HepG2 (cell line): ENCODE data around the gene ZXDC. TPM values are rescaled to one million over a fixed set of nuclear protein-coding genes. Genes with fewer than 3 reads are reported as not detected.
A peak's percentile ranks its signal among the peaks of the same experiment; 100 is the strongest.

Experiments used
- HMGA1 ChIP-seq: sonication (generic); formaldehyde crosslinking; conservative IDR thresholded peaks from 2 replicates; pipeline ENCODE4 v1.4.0; 2020; ENCODE audit warnings: missing genetic modification reagents
- HNRNPUL1 ChIP-seq: fragments of 200-400 bp; formaldehyde crosslinking; IDR thresholded peaks from 2 replicates; pipeline ENCODE4 v1.6.1; 2017; ENCODE audit warnings: low read depth, mild to moderate bottlenecking, low read length, moderate library complexity
- HOXA9 ChIP-seq: sonication (generic); formaldehyde crosslinking; IDR thresholded peaks from 2 replicates; pipeline ENCODE4 v1.8.1; 2022; ENCODE audit warnings: missing genetic modification reagents, mild to moderate bottlenecking, moderate library complexity, borderline replicate concordance
- NCOA2 ChIP-seq: sonication (generic); formaldehyde crosslinking; IDR thresholded peaks from 2 replicates; pipeline ENCODE4 v1.8.0; 2022; ENCODE audit warnings: inconsistent platforms
- NCOA5 ChIP-seq: sonication (generic); formaldehyde crosslinking; IDR thresholded peaks from 2 replicates; pipeline ENCODE4 v1.4.0; 2020; ENCODE audit warnings: missing genetic modification reagents
- POGZ ChIP-seq: sonication (generic); formaldehyde crosslinking; IDR thresholded peaks from 2 replicates; pipeline ENCODE4 v1.4.0; 2020; ENCODE audit warnings: mild to moderate bottlenecking, missing genetic modification reagents
- POLR2AphosphoS2 ChIP-seq: IDR thresholded peaks from 2 replicates; pipeline ENCODE4 v1.6.1; 2011; ENCODE audit warnings: low read depth, low read length, improper control_type of control experiment
- ZNF17 ChIP-seq: sonication (generic); formaldehyde crosslinking; IDR thresholded peaks from 2 replicates; pipeline ENCODE4 v1.5.0; 2020; ENCODE audit warnings: mild to moderate bottlenecking, missing genetic modification reagents
- ZNF251 ChIP-seq: sonication (generic); formaldehyde crosslinking; IDR thresholded peaks from 2 replicates; pipeline ENCODE4 v1.9.0; 2021; ENCODE audit warnings: mild to moderate bottlenecking, missing genetic modification reagents
- ZNF33A ChIP-seq: sonication (generic); formaldehyde crosslinking; IDR thresholded peaks from 2 replicates; pipeline ENCODE4 v1.5.1; 2020; ENCODE audit warnings: missing genetic modification reagents, mild to moderate bottlenecking, moderate library complexity, borderline replicate concordance
- ZNF468 ChIP-seq: sonication (generic); formaldehyde crosslinking; IDR thresholded peaks from 2 replicates; pipeline ENCODE4 v1.8.0; 2022; ENCODE audit warnings: mild to moderate bottlenecking, moderate library complexity, missing genetic modification reagents
- ZNF562 ChIP-seq: sonication (generic); formaldehyde crosslinking; IDR thresholded peaks from 2 replicates; pipeline ENCODE4 v1.8.0; 2022; ENCODE audit warnings: missing genetic modification reagents, borderline replicate concordance
- ZNF589 ChIP-seq: sonication (generic); formaldehyde crosslinking; conservative IDR thresholded peaks from 2 replicates; pipeline ENCODE4 v1.8.0; 2022; ENCODE audit warnings: mild to moderate bottlenecking, moderate library complexity, missing genetic modification reagents
- ZNF678 ChIP-seq: sonication (generic); formaldehyde crosslinking; IDR thresholded peaks from 2 replicates; pipeline ENCODE4 v1.4.0; 2020; ENCODE audit warnings: mild to moderate bottlenecking, missing genetic modification reagents
- polyA plus RNA-seq, 8 experiments: library from polyadenylated mRNA; depleted of rRNA in 3 of 8; stranded (reverse) in 7 of 8; unstranded in 1 of 8; fragments of >200 nt; fragmentation: Illumina TruSeq in 4 of 8; extraction: Trizol in 4 of 8; gene quantifications; 2 replicates each; pipeline versions ENCODE4 v1.2.1 to v1.2.3, GENCODE V29; 2011 to 2016; ENCODE audit warnings: low read depth in 4 of 8, missing spikeins in 1 of 8, mixed read lengths in 1 of 8; ENCODE audit not compliant: insufficient read depth in 1 of 8
- total RNA-seq, 5 experiments: library from RNA; depleted of rRNA; stranded (reverse); fragments of >200 nt; fragmentation: Illumina TruSeq; extraction: Trizol; gene quantifications; 2 replicates each; pipeline ENCODE4 v1.2.3, GENCODE V29; 2016; ENCODE audit warnings: low read depth in 1 of 5
- TF ChIP-seq, protein P1 (sequence below): sonication (generic); formaldehyde crosslinking; IDR thresholded peaks from 2 replicates; pipeline ENCODE4 v1.4.0; 2020; ENCODE audit warnings: missing genetic modification reagents
- TF ChIP-seq, protein P2 (sequence below): sonication (generic); formaldehyde crosslinking; IDR thresholded peaks from 2 replicates; pipeline ENCODE4 v1.5.0; 2020; ENCODE audit warnings: missing genetic modification reagents
- TF ChIP-seq, protein P3 (sequence below): sonication (generic); formaldehyde crosslinking; IDR thresholded peaks from 2 replicates; pipeline ENCODE4 v1.5.0; 2020; ENCODE audit warnings: missing genetic modification reagents
- TF ChIP-seq, protein P4 (sequence below): sonication (generic); formaldehyde crosslinking; IDR thresholded peaks from 2 replicates; pipeline ENCODE4 v1.4.0; 2020; ENCODE audit warnings: missing genetic modification reagents
- TF ChIP-seq, protein P5 (sequence below): sonication (generic); formaldehyde crosslinking; IDR thresholded peaks from 2 replicates; pipeline ENCODE4 v1.8.0; 2022; ENCODE audit warnings: mild to moderate bottlenecking, missing genetic modification reagents, borderline replicate concordance
- TF ChIP-seq, protein P6 (sequence below): IDR thresholded peaks from 2 replicates; pipeline ENCODE4 v1.6.1; 2016

ZXDC gene
- total and polyA plus RNA-seq, 2 of the 13 experiments (the other 11 are each of a cell fraction or from before 2014, with no cell fraction given): 17.6 to 21.2 TPM

DNA sequence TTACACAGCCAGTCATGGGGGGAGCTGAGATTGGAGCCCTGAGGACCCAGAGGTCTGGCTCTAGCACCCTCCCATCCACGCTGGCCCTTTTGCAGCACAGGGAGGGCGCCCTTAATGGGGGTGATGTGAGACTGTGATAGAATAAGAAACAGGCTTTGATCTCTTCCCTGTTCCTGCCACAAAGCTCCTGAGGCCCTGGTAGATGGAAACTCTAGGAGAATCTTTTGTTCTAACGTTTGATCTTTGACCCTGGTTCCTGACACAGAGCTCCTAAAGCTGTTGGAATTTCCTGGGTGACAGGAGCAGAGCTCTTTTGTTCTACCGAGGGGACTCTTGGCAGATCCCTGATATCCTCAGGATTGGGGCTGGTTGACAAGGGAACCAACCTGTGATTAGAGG is 43.1 kb upstream of the ZXDC start (continued):
- TF ChIP-seq, protein P1, sequence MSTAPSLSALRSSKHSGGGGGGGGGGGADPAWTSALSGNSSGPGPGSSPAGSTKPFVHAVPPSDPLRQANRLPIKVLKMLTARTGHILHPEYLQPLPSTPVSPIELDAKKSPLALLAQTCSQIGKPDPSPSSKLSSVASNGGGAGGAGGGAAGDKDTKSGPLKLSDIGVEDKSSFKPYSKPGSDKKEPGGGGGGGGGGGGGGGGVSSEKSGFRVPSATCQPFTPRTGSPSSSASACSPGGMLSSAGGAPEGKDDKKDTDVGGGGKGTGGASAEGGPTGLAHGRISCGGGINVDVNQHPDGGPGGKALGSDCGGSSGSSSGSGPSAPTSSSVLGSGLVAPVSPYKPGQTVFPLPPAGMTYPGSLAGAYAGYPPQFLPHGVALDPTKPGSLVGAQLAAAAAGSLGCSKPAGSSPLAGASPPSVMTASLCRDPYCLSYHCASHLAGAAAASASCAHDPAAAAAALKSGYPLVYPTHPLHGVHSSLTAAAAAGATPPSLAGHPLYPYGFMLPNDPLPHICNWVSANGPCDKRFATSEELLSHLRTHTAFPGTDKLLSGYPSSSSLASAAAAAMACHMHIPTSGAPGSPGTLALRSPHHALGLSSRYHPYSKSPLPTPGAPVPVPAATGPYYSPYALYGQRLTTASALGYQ (CRISPR knock-in tag): no peak
- TF ChIP-seq NCOA5 (no peak), ZNF678 (no peak), POGZ (no peak), ZNF33A (no peak), HOXA9 (CRISPR knock-in tag) (no peak), ZNF17 (CRISPR knock-in tag) (no peak), POLR2AphosphoS2 (no peak), ZNF251 (no peak), ZNF589 (no peak), HMGA1 (CRISPR knock-in tag) (no peak), NCOA2 (CRISPR knock-in tag) (peak; percentile 51), ZNF562 (no peak), HNRNPUL1 (no peak), ZNF468 (CRISPR knock-in tag) (no peak)
- TF ChIP-seq, protein P2, sequence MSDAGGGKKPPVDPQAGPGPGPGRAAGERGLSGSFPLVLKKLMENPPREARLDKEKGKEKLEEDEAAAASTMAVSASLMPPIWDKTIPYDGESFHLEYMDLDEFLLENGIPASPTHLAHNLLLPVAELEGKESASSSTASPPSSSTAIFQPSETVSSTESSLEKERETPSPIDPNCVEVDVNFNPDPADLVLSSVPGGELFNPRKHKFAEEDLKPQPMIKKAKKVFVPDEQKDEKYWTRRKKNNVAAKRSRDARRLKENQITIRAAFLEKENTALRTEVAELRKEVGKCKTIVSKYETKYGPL (CRISPR knock-in tag): no peak
- TF ChIP-seq, protein P3, sequence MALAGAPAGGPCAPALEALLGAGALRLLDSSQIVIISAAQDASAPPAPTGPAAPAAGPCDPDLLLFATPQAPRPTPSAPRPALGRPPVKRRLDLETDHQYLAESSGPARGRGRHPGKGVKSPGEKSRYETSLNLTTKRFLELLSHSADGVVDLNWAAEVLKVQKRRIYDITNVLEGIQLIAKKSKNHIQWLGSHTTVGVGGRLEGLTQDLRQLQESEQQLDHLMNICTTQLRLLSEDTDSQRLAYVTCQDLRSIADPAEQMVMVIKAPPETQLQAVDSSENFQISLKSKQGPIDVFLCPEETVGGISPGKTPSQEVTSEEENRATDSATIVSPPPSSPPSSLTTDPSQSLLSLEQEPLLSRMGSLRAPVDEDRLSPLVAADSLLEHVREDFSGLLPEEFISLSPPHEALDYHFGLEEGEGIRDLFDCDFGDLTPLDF (CRISPR knock-in tag): no peak
- TF ChIP-seq, protein P4, sequence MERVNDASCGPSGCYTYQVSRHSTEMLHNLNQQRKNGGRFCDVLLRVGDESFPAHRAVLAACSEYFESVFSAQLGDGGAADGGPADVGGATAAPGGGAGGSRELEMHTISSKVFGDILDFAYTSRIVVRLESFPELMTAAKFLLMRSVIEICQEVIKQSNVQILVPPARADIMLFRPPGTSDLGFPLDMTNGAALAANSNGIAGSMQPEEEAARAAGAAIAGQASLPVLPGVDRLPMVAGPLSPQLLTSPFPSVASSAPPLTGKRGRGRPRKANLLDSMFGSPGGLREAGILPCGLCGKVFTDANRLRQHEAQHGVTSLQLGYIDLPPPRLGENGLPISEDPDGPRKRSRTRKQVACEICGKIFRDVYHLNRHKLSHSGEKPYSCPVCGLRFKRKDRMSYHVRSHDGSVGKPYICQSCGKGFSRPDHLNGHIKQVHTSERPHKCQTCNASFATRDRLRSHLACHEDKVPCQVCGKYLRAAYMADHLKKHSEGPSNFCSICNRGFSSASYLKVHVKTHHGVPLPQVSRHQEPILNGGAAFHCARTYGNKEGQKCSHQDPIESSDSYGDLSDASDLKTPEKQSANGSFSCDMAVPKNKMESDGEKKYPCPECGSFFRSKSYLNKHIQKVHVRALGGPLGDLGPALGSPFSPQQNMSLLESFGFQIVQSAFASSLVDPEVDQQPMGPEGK (CRISPR knock-in tag): peak; percentile 72; the same call in 1 of the 2 replicates
- TF ChIP-seq, protein P5, sequence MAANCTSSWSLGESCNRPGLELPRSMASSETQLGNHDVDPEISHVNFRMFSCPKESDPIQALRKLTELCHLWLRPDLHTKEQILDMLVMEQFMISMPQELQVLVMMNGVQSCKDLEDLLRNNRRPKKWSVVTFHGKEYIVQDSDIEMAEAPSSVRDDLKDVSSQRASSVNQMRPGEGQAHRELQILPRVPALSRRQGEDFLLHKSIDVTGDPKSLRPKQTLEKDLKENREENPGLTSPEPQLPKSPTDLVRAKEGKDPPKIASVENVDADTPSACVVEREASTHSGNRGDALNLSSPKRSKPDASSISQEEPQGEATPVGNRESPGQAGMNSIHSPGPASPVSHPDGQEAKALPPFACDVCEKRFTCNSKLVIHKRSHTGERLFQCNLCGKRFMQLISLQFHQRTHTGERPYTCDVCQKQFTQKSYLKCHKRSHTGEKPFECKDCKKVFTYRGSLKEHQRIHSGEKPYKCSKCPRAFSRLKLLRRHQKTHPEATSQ: no peak
- TF ChIP-seq, protein P6, sequence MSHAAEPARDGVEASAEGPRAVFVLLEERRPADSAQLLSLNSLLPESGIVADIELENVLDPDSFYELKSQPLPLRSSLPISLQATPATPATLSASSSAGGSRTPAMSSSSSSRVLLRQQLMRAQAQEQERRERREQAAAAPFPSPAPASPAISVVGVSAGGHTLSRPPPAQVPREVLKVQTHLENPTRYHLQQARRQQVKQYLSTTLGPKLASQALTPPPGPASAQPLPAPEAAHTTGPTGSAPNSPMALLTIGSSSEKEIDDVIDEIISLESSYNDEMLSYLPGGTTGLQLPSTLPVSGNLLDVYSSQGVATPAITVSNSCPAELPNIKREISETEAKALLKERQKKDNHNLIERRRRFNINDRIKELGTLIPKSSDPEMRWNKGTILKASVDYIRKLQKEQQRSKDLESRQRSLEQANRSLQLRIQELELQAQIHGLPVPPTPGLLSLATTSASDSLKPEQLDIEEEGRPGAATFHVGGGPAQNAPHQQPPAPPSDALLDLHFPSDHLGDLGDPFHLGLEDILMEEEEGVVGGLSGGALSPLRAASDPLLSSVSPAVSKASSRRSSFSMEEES: no peak
